ENCODE measurements around the gene CLDN9.
A peak's percentile ranks its signal among the peaks of the same experiment; 100 is the strongest.

Gene CLDN9

GRCh38 chr16:3015865-3016521, 3.3 kb downstream of the CLDN9 start:
- H3K4me3 Mint-ChIP-seq = no peak overlapping the region
- H3K36me3 Mint-ChIP-seq (ENCODE audit: low read depth) = no peaks in the 10 kb centered on the region
- H3K4me1 Mint-ChIP-seq (ENCODE audit: low read depth) = peaks cover 21% of the 10 kb centered on the region
- no peaks in the 10 kb centered on the region for H3K9me3 Mint-ChIP-seq
- H3K27me3 Mint-ChIP-seq = peaks cover 9% of the 10 kb centered on the region
- no peak overlapping the region for H3K27ac Mint-ChIP-seq

- Mint-ChIP-seq H3K27ac (no peak overlapping the region), H3K36me3 (ENCODE audit: low read depth) (no peaks in the 10 kb centered on the region), H3K27me3 (peaks cover 3% of the 10 kb centered on the region), H3K4me3 (no peak overlapping the region), H3K4me1 (ENCODE audit: low read depth) (peaks cover 34% of the 10 kb centered on the region), H3K9me3 (no peaks in the 10 kb centered on the region)
Observed at GRCh38 chr16:3017344-3017743, 4.6 kb downstream of the CLDN9 start.

GRCh38 chr16:3017794-3018506, 5.2 kb downstream of the CLDN9 start, which contains the start of gene CLDN6:
CLDN6 (minus strand) TSS chr16:3018183; CDS start chr16:3016021, 2,162 bp downstream.
- H3K27me3 Mint-ChIP-seq = peaks cover 3% of the 10 kb centered on the region
- H3K4me1 Mint-ChIP-seq (ENCODE audit: low read depth) = peaks cover 40% of the 10 kb centered on the region
- H3K4me3 Mint-ChIP-seq = no peak within 1 kb of the TSS
- no peak within 1 kb of the TSS for H3K27ac Mint-ChIP-seq
- H3K36me3 Mint-ChIP-seq (ENCODE audit: low read depth) = no peaks in the 10 kb centered on the region
- H3K9me3 Mint-ChIP-seq = no peaks in the 10 kb centered on the region

DNA sequence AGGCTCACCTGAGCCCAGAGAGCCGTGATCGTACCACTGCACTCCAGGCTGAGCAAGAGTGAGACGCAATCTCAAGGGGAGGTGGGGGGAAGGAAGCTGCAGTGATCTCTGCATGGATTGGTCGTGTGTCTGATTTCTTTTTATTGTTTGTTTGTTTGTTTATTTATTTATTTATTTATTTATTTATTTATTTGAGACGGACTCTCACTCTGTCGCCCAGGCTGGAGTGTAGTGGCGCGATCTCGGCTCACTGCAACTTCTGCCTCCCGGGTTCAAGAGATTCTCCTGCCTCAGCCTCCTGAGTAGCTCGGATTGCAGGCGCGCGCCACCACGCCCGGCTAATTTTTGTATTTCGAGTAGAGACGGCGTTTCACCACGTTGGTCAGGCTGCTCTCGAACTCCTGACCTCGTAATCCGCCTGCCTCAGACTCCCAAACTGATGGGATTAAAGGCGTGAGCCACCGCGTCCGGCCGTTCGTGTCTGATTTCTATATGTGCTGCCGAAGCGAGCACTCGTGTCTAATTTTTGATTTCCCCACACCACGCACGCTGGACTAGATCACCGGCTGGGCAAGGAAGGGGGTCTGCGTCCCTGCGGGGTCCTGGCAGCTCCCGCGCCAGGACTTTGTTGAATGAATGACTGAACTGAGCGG, 7.0 kb downstream of the CLDN9 start:
- Mint-ChIP-seq H3K9me3 (no peaks in the 10 kb centered on the region), H3K4me1 (ENCODE audit: low read depth) (peaks cover 52% of the 10 kb centered on the region), H3K27me3 (peaks cover 3% of the 10 kb centered on the region)

GRCh38 chr16:3020247-3020603, 7.5 kb downstream of the CLDN9 start, which contains the start of gene TNFRSF12A:
TNFRSF12A (plus strand) TSS chr16:3020368; CDS start chr16:3020398, 30 bp downstream.
- Mint-ChIP-seq H3K36me3 (ENCODE audit: low read depth) (peaks cover 4% of the 10 kb centered on the region), H3K4me3 (peak within 1 kb of the TSS; percentile 85), H3K4me1 (ENCODE audit: low read depth) (peaks cover 52% of the 10 kb centered on the region), H3K27ac (peak within 1 kb of the TSS; percentile 97), H3K9me3 (no peaks in the 10 kb centered on the region), H3K27me3 (no peaks in the 10 kb centered on the region)

More for the DNA sequence above, 7.0 kb downstream of the CLDN9 start:
- Mint-ChIP-seq H3K36me3 (ENCODE audit: low read depth) (peaks cover 4% of the 10 kb centered on the region), H3K27ac (peak overlapping the region; percentile 82), H3K4me3 (peak overlapping the region; percentile 85)

DNA sequence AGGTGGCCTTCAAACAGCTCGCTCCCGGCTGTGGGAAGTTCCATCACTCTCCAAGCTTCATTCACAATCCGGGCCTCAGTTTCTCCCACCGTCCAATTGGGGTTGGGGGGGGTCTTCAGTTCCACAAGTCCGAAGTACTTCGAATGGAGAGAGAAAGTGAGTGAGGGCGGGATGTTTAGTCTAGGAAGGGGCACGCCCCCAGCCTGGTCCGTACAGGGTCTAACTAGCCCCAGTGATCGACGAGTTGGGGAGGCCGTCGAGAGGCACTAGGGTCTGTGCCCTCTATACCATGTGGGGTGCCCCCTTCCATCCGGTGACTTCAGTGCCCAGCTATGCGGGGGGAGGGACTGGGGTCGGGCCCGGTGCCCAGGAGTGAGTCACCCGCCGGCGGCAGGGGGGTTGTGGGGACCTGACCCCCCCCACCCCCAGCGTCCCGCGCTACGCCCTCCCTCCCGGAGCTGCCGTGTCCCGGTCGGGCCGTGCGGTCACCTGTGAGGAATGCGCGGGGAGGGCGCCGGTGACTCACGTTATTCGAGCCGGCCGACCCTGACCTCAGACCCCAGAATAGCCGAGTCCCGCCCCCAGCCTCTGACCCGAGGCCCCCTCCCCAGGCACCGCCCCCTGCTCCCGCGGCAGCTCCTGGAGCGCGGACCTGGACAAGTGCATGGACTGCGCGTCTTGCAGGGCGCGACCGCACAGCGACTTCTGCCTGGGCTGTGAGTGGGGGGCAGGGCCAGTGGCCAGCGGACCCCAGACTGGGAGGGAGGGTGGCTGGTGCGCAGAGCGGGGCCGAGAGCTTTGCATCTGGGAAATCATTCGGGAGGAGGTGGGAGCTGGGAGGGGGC, 8.1 kb downstream of the CLDN9 start:
- no peaks in the 10 kb centered on the region for H3K27me3 Mint-ChIP-seq
- H3K9me3 Mint-ChIP-seq = no peaks in the 10 kb centered on the region
- H3K4me3 Mint-ChIP-seq = peak overlapping the region; percentile 85
- H3K4me1 Mint-ChIP-seq (ENCODE audit: low read depth) = peaks cover 52% of the 10 kb centered on the region
- H3K36me3 Mint-ChIP-seq (ENCODE audit: low read depth) = peaks cover 4% of the 10 kb centered on the region
- H3K27ac Mint-ChIP-seq = peak overlapping the region; percentile 97

GRCh38 chr16:3021449-3022207, 8.9 kb downstream of the CLDN9 start:
- peak overlapping the region; percentile 85 for H3K4me3 Mint-ChIP-seq
- no peaks in the 10 kb centered on the region for H3K9me3 Mint-ChIP-seq
- H3K4me1 Mint-ChIP-seq (ENCODE audit: low read depth) = peaks cover 52% of the 10 kb centered on the region
- peaks cover 12% of the 10 kb centered on the region for H3K36me3 Mint-ChIP-seq (ENCODE audit: low read depth)
- H3K27ac Mint-ChIP-seq = peak overlapping the region; percentile 97
- H3K27me3 Mint-ChIP-seq = no peaks in the 10 kb centered on the region

DNA sequence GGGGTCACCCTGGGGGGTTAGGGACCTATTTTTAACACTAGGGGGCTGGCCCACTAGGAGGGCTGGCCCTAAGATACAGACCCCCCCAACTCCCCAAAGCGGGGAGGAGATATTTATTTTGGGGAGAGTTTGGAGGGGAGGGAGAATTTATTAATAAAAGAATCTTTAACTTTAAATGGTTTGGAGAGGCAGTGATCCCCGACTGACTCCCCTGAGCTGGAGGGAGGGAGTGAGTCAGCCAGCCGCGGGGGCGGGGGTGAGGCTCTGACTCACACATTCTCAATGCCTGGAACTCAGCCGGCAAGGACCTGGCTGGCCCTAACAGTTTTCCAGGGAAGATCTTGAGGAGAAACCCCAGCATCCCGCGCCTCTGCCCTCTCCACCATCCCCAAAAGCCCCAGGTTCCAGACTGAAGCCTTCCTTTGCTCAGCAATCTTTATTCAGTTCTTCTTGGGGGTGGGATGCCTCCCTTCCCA, 9.5 kb downstream of the CLDN9 start:
- Mint-ChIP-seq H3K9me3 (no peaks in the 10 kb centered on the region), H3K36me3 (ENCODE audit: low read depth) (peaks cover 19% of the 10 kb centered on the region)

DNA sequence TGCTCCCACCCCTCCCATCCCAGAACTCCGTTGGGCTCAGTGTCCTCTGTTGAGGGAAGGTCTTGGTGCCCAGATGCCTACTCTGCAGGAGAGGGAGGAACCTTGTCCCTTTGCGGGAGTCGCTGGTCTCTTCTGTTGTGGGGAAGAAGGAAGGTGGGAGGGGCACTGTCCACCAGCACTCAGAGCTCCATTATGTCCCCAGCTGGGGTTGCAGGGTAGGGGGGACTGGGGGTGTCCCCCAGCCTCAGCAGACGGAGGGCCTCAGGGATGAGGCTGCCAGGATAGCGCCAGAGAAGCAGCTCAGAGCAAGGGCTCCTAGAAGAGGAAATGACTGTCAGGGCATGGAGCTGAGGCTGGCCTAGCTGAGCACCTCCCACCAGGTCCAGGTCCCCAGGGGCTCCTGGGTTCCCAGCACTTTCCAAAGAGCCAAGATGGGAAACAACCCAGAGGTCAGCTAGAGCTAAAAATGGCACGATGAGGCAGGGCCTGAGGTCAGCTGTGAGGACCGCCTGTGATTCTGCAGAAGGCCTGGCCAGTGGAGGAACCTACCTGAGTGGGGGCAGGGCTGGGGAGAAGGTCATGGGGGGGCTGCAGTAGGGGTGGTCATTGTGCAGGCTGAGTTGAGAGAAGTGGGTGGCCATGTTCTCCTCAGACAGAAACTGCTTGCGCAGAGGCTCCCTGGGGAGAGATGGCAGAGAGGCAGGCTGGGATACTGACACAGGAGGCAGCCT, 10.1 kb downstream of the CLDN9 start:
- H3K36me3 Mint-ChIP-seq (ENCODE audit: low read depth) = peaks cover 19% of the 10 kb centered on the region

More for the DNA sequence above, 9.5 kb downstream of the CLDN9 start:
- Mint-ChIP-seq H3K27me3 (no peaks in the 10 kb centered on the region), H3K27ac (peak overlapping the region; percentile 97), H3K4me3 (peak overlapping the region; percentile 85), H3K4me1 (ENCODE audit: low read depth) (peaks cover 52% of the 10 kb centered on the region)

DNA sequence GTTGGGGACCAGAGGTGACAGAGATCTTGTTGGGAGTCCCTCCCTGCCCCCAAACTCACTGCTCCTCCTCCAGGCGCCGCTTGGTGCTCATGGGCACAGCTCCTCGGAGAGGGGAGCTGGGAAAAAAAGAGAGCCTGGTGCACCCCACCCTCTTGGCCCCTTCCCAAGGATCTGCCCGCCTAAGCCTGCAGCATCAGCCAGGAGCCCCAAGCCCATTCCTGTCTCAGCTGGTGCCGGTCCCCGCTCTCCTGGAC, 10.6 kb downstream of the CLDN9 start:
- Mint-ChIP-seq H3K27ac (peak overlapping the region; percentile 97), H3K4me3 (peak overlapping the region; percentile 85), H3K4me1 (ENCODE audit: low read depth) (peaks cover 50% of the 10 kb centered on the region), H3K27me3 (no peaks in the 10 kb centered on the region), H3K9me3 (no peaks in the 10 kb centered on the region), H3K36me3 (ENCODE audit: low read depth) (peaks cover 19% of the 10 kb centered on the region)

More for the DNA sequence above, 10.1 kb downstream of the CLDN9 start:
- peak overlapping the region; percentile 97 for H3K27ac Mint-ChIP-seq
- H3K4me3 Mint-ChIP-seq = peak overlapping the region; percentile 85
- no peaks in the 10 kb centered on the region for H3K9me3 Mint-ChIP-seq
- peaks cover 52% of the 10 kb centered on the region for H3K4me1 Mint-ChIP-seq (ENCODE audit: low read depth)
- H3K27me3 Mint-ChIP-seq = no peaks in the 10 kb centered on the region

DNA sequence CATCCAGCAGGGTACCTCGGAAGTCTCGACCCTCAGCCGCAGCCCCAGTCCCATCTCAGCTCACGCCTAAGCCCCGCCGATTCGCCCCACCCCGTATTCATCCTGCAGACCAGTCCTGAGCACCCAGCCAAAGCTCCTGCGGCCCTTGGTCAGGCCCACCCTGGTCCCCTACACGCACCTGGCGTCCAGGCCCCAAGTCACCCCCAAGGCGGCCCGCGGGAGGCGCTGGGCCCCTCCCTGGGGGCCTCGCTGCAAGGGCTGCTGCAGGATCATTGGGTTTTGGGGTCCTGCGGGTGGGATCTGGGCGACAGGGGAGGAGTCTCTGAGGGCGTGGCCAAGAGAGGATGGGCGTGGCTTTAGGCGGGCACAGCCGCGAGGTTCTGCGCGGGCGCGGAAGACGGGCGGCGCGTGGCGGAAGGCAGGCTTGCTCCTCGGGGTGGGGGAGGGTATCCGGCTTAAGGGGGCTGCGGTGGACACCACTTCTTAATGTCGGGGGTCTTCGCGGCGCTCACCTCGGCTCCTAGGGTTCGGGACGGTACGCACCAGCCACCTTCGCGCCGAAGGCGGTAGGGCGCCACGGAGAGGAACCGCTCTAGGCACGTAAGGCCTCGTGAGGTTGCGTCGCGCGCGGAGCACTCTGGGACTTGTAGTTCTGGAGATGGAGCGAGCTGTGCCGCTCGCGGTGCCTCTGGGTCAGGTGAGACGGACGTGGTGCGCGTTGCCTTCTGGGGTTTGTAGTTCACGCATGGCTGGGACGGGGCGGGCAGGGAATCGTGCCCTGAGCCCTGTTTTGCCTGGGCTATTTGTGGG, 11.2 kb downstream of the CLDN9 start, which contains the start of the genes HCFC1R1 and THOC6:
Gene HCFC1R1, minus strand, starts transcription at position 274 of the 810 bp plus-strand sequence. Its CDS starts 1 bp downstream, at position 273.
Gene THOC6, plus strand, starts transcription at position 367 of the 810 bp plus-strand sequence. Its CDS starts 292 bp downstream, at position 659.
- H3K4me3 Mint-ChIP-seq = peak within 1 kb of the TSS; percentile 85
- H3K27ac Mint-ChIP-seq = peak within 1 kb of the TSS; percentile 97
- peaks cover 19% of the 10 kb centered on the region for H3K36me3 Mint-ChIP-seq (ENCODE audit: low read depth)
- no peaks in the 10 kb centered on the region for H3K9me3 Mint-ChIP-seq
- peaks cover 48% of the 10 kb centered on the region for H3K4me1 Mint-ChIP-seq (ENCODE audit: low read depth)
- peaks cover 2% of the 10 kb centered on the region for H3K27me3 Mint-ChIP-seq

GRCh38 chr16:3025032-3026002, 12.6 kb downstream of the CLDN9 start:
- Mint-ChIP-seq H3K27me3 (peaks cover 15% of the 10 kb centered on the region), H3K36me3 (ENCODE audit: low read depth) (peaks cover 19% of the 10 kb centered on the region), H3K4me3 (peak overlapping the region; percentile 85), H3K4me1 (ENCODE audit: low read depth) (peaks cover 53% of the 10 kb centered on the region), H3K27ac (no peak overlapping the region), H3K9me3 (no peaks in the 10 kb centered on the region)
